GM18909 (cell line): ENCODE measurements around the gene PLEKHJ1.
A peak's percentile ranks its signal among the peaks of the same experiment; 100 is the strongest.
"Not testable (repeated sequence)": the region's sequence is repeated elsewhere in the genome, so short reads cannot be mapped to it uniquely, and the experiment has no call there.

ENCODE experiments used
- ATAC-seq: cut with Tn5 transposase; IDR thresholded peaks from one replicate; pipeline ENCODE4 v1.9.1; 2021; ENCODE audit warnings: mild to moderate bottlenecking; ENCODE audit not compliant: unreplicated experiment, poor library complexity

The PLEKHJ1 gene

DNA sequence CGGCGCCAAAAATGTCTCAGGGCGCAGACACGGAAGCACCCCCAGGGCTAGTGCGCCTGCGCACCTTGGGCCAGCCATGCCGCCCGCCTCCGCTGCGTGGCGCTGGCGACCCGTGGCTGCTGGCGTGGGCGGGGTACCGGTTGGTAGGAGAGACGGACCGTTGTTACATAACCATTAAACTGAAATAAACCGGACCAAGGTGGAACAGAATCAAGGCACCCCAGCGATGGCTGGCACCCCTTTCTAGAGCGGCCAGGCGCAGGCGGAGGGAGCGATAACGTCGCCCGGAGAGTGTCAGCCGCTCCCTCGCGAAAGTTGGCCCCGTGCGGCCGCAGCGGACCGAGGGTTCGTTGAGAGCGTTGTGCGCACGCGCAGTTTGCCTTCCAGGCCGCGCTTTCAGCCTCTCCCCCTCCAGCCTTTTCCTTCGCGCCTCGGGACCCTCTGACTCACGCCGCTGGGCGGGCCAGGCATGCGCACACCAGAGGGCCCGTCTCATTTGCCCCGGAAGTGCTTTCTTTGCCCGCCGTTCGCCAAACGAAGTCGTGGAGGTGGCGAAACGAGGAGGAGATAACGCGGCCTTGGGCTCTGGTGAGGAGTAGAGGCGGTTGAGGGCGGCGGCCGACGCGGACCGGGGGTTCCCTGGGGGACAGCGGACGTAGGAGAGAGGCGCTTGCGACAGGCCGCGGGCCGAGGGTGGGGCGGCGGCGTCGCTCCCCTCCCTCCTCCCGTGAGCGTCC, at the start of gene PLEKHJ1, which contains the start of gene SF3A2:
PLEKHJ1 (minus strand) TSS at position 16 of the 737 bp plus-strand sequence. CDS start 81 bp downstream, outside the sequence.
SF3A2 (plus strand) TSS at position 511 of the 737 bp plus-strand sequence. CDS start 6,595 bp downstream, outside the sequence.
- ATAC-seq: peak; percentile 71

GRCh38 chr19:2283835-2284507, 47.8 kb upstream of the PLEKHJ1 start:
- no peak for ATAC-seq

- no peak for ATAC-seq
These were observed 46.7 kb upstream of the PLEKHJ1 start for GRCh38 chr19:2282862-2283237.

GRCh38 chr19:2282062-2282861, 46.1 kb upstream of the PLEKHJ1 start, which contains the start of gene PEAK3:
PEAK3 (minus strand) TSS chr19:2282175; CDS start chr19:2280931, 1,244 bp downstream.
- no peak for ATAC-seq

DNA sequence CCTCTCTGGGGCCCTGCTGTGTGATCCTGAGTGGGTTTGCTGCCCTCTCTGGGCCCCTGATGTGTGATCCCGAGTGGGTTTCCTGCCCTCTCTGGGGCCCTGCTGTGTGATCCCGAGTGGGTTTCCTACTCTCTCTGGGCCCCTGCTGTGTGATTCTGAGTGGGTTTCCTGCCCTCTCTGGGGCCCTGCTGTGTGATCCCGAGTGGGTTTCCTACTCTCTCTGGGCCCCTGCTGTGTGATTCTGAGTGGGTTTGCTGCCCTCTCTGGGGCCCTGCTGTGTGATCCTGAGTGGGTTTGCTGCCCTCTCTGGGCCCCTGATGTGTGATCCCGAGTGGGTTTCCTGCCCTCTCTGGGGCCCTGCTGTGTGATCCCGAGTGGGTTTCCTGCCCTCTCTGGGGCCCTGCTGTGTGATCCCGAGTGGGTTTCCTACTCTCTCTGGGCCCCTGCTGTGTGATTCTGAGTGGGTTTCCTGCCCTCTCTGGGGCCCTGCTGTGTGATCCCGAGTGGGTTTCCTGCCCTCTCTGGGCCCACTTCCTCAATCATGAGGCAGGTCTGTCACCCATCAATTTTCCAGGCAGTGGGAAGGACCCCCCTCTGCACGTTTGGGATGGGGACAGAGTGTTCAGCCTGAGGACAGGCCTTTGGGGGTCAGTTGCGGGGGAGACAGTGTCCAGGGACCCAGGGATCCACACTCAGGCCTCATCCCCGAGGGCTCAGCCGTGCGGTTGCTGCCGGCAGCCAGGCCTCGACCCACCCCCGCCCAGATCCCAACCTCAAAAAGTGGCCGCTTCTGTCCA, 45.3 kb upstream of the PLEKHJ1 start:
- not testable (repeated sequence) for ATAC-seq

DNA sequence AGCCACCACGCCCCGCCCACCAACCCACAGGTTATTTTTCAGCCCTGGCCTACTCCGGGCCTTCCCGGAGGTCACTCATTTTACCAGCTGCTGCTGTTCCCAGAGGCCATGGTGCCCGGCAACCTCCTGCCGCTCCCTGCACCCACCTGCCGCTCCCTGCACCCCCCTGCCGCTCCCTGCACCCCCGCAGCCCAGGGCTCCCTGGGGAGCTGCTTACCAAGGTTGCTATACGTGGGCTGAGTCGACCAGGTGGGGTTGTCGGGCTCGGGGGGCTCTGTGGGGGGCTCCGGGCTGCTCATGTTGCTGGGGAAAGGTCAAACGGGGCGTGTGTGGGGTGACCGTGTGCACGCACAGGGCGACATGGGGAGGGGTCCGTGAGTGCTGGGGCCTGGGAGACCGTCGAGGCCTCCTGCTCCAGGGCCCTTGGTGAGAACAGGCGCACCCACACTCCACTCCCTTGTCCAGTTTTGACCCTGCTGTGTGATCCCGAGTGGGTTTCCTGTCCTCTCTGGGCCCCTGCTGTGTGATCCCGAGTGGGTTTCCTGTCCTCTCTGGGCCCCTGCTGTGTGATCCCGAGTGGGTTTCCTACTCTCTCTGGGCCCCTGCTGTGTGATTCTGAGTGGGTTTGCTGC, 44.6 kb upstream of the PLEKHJ1 start:
- no peak for ATAC-seq

- ATAC-seq: no peak
These were observed 42.5 kb upstream of the PLEKHJ1 start for GRCh38 chr19:2278459-2279158.

DNA sequence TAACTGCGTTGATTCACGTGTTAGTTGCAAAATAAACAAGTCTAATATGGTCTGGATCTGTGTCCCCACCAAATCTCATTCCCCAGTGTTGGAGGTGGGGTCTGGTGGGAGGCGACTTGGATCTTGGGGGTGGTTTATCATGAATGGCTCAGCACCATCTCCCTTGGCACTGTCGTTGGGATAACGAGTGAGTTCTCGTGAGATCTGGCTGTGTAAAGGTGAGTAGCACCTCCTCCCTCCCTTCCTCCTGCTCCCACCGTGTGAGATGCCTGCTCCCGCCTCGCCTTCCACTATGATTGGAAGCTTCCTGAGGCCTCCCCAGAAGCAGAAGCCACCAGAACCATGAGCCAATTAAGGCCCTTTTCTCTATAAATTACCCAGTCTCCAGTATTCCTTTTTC, 41.0 kb upstream of the PLEKHJ1 start:
- ATAC-seq: no peak

DNA sequence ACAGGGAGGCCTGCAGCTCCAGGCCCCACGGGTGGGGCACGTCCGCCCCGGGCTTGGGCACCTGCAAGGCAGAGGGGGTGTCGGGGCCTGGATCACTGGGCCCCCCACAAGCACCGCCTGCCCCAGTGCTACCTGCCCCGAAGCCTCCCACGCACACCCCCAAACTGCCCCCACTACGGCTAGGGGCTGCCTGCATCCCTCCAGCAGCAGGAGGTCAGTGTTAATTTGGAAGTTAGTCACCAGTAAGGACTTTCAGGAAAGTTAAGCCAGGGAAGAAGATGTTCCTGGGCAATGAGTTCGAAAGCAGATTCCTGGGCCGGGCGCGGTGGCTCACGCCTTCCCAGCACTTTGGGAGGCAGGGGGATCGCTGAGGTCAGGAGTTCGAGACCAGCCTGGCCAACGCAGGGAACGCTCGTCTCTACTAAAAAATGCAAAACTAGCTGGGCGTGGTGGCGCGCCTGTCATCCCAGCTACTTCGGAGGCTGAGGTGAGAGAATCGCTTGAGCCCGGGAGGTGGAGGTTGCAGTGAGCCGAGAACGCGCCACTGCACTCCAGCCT, 40.4 kb upstream of the PLEKHJ1 start:
- no peak for ATAC-seq

DNA sequence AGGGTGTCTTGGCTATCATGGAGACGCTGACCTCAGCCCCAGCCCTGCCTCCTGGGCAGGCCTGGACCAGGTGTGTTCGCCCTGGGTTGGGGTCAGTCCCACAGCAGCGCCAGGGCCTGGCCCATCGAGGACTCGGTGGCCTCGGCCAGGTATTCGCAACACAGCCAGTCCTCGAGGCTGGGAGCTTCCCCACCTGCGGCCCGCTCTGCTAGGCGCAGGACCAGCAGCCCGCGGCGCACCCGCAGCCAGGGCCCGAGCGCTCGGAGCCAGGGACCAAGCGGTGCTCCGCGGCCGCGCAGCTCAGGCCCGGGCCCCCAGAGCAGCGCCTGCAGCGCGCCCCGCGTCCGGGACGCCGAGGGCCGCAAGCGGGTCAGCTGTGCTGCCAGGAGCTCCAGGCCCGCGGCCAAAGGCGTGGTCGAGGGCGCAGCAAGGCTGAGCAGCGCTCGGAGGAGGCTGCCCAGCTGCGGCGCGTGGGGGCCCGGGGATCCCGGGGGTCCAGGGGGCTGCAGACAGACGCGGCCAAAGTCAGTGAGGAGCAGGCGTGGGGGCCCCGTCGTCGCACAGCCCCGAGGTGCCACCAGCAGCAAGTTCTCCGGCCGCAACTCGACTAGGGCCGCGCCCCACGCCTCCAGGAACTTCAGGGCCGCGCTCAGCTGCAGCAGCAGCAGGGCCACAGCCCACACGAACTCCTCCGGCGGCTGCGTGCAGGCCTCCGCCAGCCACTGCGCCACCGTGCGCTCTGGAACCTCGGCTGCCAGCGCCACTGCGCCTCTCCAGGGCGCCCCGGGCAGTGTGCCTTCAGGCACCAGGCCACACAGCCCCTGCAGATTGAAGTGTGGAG, 39.7 kb upstream of the PLEKHJ1 start:
- no peak for ATAC-seq

- ATAC-seq: no peak
These were observed 38.9 kb upstream of the PLEKHJ1 start for GRCh38 chr19:2274931-2275535.

DNA sequence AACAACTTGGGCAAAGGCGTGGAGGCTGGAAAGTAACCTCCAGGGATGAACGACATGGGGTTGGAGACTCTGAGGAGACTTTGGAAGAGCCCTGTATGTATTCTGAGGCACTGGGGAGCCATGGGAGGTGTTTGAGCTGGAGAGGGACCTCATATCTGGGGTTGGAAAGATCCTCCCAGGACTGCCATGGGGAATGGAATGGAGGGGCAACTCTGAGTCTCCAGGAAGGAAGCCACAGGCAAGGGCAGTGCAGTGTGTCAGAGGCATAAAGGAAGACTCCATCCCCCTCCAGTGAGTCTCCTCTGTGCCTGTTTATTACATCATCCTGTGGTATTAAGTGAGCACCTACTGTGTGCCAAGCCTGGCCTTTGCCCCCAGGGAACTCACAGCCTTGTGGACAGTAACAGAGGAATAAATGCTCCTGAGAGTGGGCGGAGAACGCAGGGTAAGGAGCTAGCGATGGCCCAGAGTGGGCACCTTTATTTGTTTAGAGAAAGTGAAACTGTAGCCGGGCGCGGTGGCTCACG, 38.1 kb upstream of the PLEKHJ1 start:
- ATAC-seq: no peak

GRCh38 chr19:2273356-2274184, 37.4 kb upstream of the PLEKHJ1 start:
- no peak for ATAC-seq

GRCh38 chr19:2271234-2272103, 35.3 kb upstream of the PLEKHJ1 start:
- no peak for ATAC-seq
